ENCODE measurements around the gene ATP6V1B1. TPM values are rescaled to one million over a fixed set of nuclear protein-coding genes. Genes with fewer than 3 reads are reported as not detected.

Gene ATP6V1B1
- total RNA-seq, 1 experiment from 2014 or later, result 6.5 TPM

GRCh38 chr2:70978341-70979179 lies 42.9 kb downstream of the ATP6V1B1 start, which contains the start of gene ANKRD53:
TSS of gene ANKRD53 (plus strand) at chr2:70978630. CDS start at chr2:70978646, 16 bp downstream.
- H3K4me3 ChIP-seq (ENCODE audit: low read depth, low read length, poor library complexity, severe bottlenecking), result peak within 1 kb of the TSS; percentile 50
- TF ChIP-seq, protein P1, sequence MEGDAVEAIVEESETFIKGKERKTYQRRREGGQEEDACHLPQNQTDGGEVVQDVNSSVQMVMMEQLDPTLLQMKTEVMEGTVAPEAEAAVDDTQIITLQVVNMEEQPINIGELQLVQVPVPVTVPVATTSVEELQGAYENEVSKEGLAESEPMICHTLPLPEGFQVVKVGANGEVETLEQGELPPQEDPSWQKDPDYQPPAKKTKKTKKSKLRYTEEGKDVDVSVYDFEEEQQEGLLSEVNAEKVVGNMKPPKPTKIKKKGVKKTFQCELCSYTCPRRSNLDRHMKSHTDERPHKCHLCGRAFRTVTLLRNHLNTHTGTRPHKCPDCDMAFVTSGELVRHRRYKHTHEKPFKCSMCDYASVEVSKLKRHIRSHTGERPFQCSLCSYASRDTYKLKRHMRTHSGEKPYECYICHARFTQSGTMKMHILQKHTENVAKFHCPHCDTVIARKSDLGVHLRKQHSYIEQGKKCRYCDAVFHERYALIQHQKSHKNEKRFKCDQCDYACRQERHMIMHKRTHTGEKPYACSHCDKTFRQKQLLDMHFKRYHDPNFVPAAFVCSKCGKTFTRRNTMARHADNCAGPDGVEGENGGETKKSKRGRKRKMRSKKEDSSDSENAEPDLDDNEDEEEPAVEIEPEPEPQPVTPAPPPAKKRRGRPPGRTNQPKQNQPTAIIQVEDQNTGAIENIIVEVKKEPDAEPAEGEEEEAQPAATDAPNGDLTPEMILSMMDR (conservative IDR thresholded peaks at IDR 0.05; ENCODE audit: low read depth, low read length), result no peak
- no peak for TF ChIP-seq EZH2 (IDR thresholded peaks at IDR 0.05; ENCODE audit: borderline replicate concordance, low read depth, low read length, poor library complexity, severe bottlenecking)
- CTCF ChIA-PET, result interaction anchor here (0.5 to 1.9 kb wide), 2 partner anchors 23 to 107 kb away, joined by 5 read pairs; no protein-coding TSS in a partner anchor
- intact Hi-C loops (cut with micrococcal nuclease; ENCODE audit: unreplicated experiment), result loop anchor here (10.0 kb wide), 1 partner anchor 114 kb away; no protein-coding TSS in a partner anchor
- peak within 1 kb of the TSS; percentile 22 for H3K27ac ChIP-seq (ENCODE audit: low read depth, low read length, poor library complexity, severe bottlenecking)
- no peaks in the 10 kb centered on the region for H3K9me3 ChIP-seq (ENCODE audit: low read depth, low read length, poor library complexity, severe bottlenecking)
- H3K27me3 ChIP-seq (replicated peaks; ENCODE audit: insufficient read depth, low read depth, low read length, poor library complexity), result no peaks in the 10 kb centered on the region
- POLR2A ChIA-PET (ENCODE audit: low non-redundant PET), result no interaction called here
- no TSS peak for BruUV-seq (replicated peaks)
- no peaks in the 10 kb centered on the region for H3K36me3 ChIP-seq (ENCODE audit: insufficient read depth, low read length, poor library complexity, severe bottlenecking)
- no peak for DNase-seq (ENCODE audit: low spot score)
- H3K4me1 ChIP-seq (ENCODE audit: insufficient read depth, low read length, poor library complexity, severe bottlenecking), result peaks cover 4% of the 10 kb centered on the region

DNA sequence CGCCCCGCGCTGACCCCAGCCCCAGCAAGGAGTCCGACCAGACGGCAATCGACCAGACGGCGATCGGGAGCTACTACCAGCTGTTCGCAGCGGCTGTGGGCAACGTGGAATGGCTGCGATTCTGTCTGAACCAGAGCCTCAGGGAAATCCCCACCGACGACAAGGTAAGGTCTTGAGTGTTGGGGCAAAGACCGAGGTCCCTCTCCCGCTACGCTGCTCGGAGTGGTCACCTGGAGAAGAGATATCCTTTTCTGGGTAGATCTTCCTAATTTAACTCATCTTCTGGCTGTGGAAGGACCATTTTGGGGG lies 43.4 kb downstream of the ATP6V1B1 start:
- no TSS peak for BruUV-seq (replicated peaks)
- POLR2A ChIA-PET (ENCODE audit: low non-redundant PET), result no interaction called here
- no peak overlapping the region for H3K27ac ChIP-seq (ENCODE audit: low read depth, low read length, poor library complexity, severe bottlenecking)
- H3K27me3 ChIP-seq (replicated peaks; ENCODE audit: insufficient read depth, low read depth, low read length, poor library complexity), result no peaks in the 10 kb centered on the region
- H3K36me3 ChIP-seq (ENCODE audit: insufficient read depth, low read length, poor library complexity, severe bottlenecking), result no peaks in the 10 kb centered on the region
- H3K4me3 ChIP-seq (ENCODE audit: low read depth, low read length, poor library complexity, severe bottlenecking), result peak overlapping the region; percentile 50
- no peaks in the 10 kb centered on the region for H3K9me3 ChIP-seq (ENCODE audit: low read depth, low read length, poor library complexity, severe bottlenecking)
- DNase-seq (ENCODE audit: low spot score), result no peak
- H3K4me1 ChIP-seq (ENCODE audit: insufficient read depth, low read length, poor library complexity, severe bottlenecking), result peaks cover 4% of the 10 kb centered on the region
- intact Hi-C loops (cut with micrococcal nuclease; ENCODE audit: unreplicated experiment), result loop anchor here (10.0 kb wide), 1 partner anchor 114 kb away; no protein-coding TSS in a partner anchor
- TF ChIP-seq, protein P1 (conservative IDR thresholded peaks at IDR 0.05; ENCODE audit: low read depth, low read length), result no peak
- no peak for TF ChIP-seq EZH2 (IDR thresholded peaks at IDR 0.05; ENCODE audit: borderline replicate concordance, low read depth, low read length, poor library complexity, severe bottlenecking)
- CTCF ChIA-PET, result interaction anchor here (1.9 kb wide), 1 partner anchor 22 kb away, joined by 5 read pairs; no protein-coding TSS in a partner anchor

- Histone ChIP-seq H3K4me1 (ENCODE audit: insufficient read depth, low read length, poor library complexity, severe bottlenecking) (peaks cover 4% of the 10 kb centered on the region), H3K27ac (ENCODE audit: low read depth, low read length, poor library complexity, severe bottlenecking) (no peak overlapping the region), H3K4me3 (ENCODE audit: low read depth, low read length, poor library complexity, severe bottlenecking) (no peak overlapping the region), H3K36me3 (ENCODE audit: insufficient read depth, low read length, poor library complexity, severe bottlenecking) (no peaks in the 10 kb centered on the region), H3K27me3 (replicated peaks; ENCODE audit: insufficient read depth, low read depth, low read length, poor library complexity) (no peaks in the 10 kb centered on the region), H3K9me3 (ENCODE audit: low read depth, low read length, poor library complexity, severe bottlenecking) (no peaks in the 10 kb centered on the region)
- TF ChIP-seq EZH2 (IDR thresholded peaks at IDR 0.05; ENCODE audit: borderline replicate concordance, low read depth, low read length, poor library complexity, severe bottlenecking), result no peak
- TF ChIP-seq, protein P1 (conservative IDR thresholded peaks at IDR 0.05; ENCODE audit: low read depth, low read length), result no peak
- intact Hi-C loops (cut with micrococcal nuclease; ENCODE audit: unreplicated experiment), result loop anchor here (10.0 kb wide), 1 partner anchor 115 kb away; no protein-coding TSS in a partner anchor
- no TSS peak for BruUV-seq (replicated peaks)
- no peak for DNase-seq (ENCODE audit: low spot score)
- ChIA-PET POLR2A (ENCODE audit: low non-redundant PET) (no interaction called here), CTCF (no interaction called here)
These were observed 43.9 kb downstream of the ATP6V1B1 start for GRCh38 chr2:70979626-70980025.

All from A673 (cell line).